GM23248 (cell line): Measurements from ENCODE around the gene EIF4E2. TPM values are rescaled to one million over a fixed set of nuclear protein-coding genes. Genes with fewer than 3 reads are reported as not detected.
A peak's percentile ranks its signal among the peaks of the same experiment; 100 is the strongest.

Source experiments
- DNase-seq: peaks from one replicate; pipeline ENCODE4 v3.0.0-alpha.2; 2015
- H2AFZ ChIP-seq: fragments of 200-600 bp; sonication (generic); 2 replicates; pipeline ENCODE4 v1.6.1; 2016; ENCODE audit warnings: antibody characterized with exemption
- H3F3A ChIP-seq: fragments of 200-600 bp; sonication (generic); 2 replicates; pipeline ENCODE4 v1.6.1; 2016; ENCODE audit warnings: mild to moderate bottlenecking, antibody characterized with exemption, mixed run types; ENCODE audit not compliant: insufficient read depth
- H3K27ac ChIP-seq: fragments of 200-600 bp; sonication (generic); 2 replicates; pipeline ENCODE4 v1.5.1; 2016; ENCODE audit warnings: mild to moderate bottlenecking
- H3K27me3 ChIP-seq: fragments of 200-600 bp; sonication (generic); replicated peaks from 2 replicates; pipeline ENCODE4 v1.6.1; 2016; ENCODE audit warnings: mild to moderate bottlenecking; ENCODE audit not compliant: insufficient read depth
- H3K36me3 ChIP-seq: fragments of 200-600 bp; sonication (generic); 2 replicates; pipeline ENCODE4 v1.6.1; 2016; ENCODE audit warnings: low read depth, mild to moderate bottlenecking
- H3K4me1 ChIP-seq: fragments of 200-600 bp; sonication (generic); 2 replicates; pipeline ENCODE4 v1.6.1; 2016; ENCODE audit warnings: mild to moderate bottlenecking; ENCODE audit not compliant: insufficient read depth
- H3K4me2 ChIP-seq: fragments of 200-600 bp; sonication (generic); one replicate; pipeline ENCODE4 v1.6.1; 2016; ENCODE audit warnings: mild to moderate bottlenecking; ENCODE audit not compliant: unreplicated experiment
- H3K4me3 ChIP-seq: fragments of 200-600 bp; sonication (generic); 2 replicates; pipeline ENCODE4 v1.5.1; 2016; ENCODE audit warnings: mild to moderate bottlenecking
- H3K79me2 ChIP-seq: fragments of 200-600 bp; sonication (generic); 2 replicates; pipeline ENCODE4 v1.6.1; 2016; ENCODE audit warnings: mild to moderate bottlenecking; ENCODE audit not compliant: insufficient read depth
- H3K9ac ChIP-seq: fragments of 200-600 bp; sonication (generic); 2 replicates; pipeline ENCODE4 v1.6.1; 2016; ENCODE audit warnings: mild to moderate bottlenecking
- H3K9me2 ChIP-seq: fragments of 200-600 bp; sonication (generic); 2 replicates; pipeline ENCODE4 v1.6.1; 2016; ENCODE audit warnings: mixed run types, mild to moderate bottlenecking, moderate library complexity; ENCODE audit not compliant: insufficient read depth
- H3K9me3 ChIP-seq: fragments of 200-600 bp; sonication (generic); one replicate; pipeline ENCODE4 v1.6.1; 2017; ENCODE audit warnings: low read depth
- H4K20me1 ChIP-seq: fragments of 200-600 bp; sonication (generic); 2 replicates; pipeline ENCODE4 v1.6.0; 2016; ENCODE audit not compliant: insufficient read depth
- EZH2 ChIP-seq: fragments of 200-600 bp; sonication (generic); IDR thresholded peaks from 2 replicates; pipeline ENCODE4 v1.6.1; 2018; ENCODE audit warnings: antibody characterized with exemption, mild to moderate bottlenecking; ENCODE audit not compliant: insufficient read depth, poor library complexity, severe bottlenecking
- EZH2phosphoT487 ChIP-seq: fragments of 200-600 bp; sonication (generic); IDR thresholded peaks from 2 replicates; pipeline ENCODE4 v1.6.1; 2018; ENCODE audit warnings: antibody characterized with exemption, moderate library complexity, mild to moderate bottlenecking, low read depth; ENCODE audit not compliant: insufficient read depth
- WGBS, 2 experiments: methylation state at CpG; one replicate each; pipeline ENCODE4 v1.1.6; 2015 to 2017; ENCODE audit warnings: low lambda C conversion rate in 2 of 2, low coverage in 1 of 2; ENCODE audit errors: missing lambda C conversion rate in 2 of 2; 5-methylcytosine and 5-hydroxymethylcytosine counted together
- in situ Hi-C: fragments of 300-500 bp; cut with MboI; formaldehyde crosslinking; loops from 2 replicates; pipeline ENCODE4 v1.15.0; 2020
- polyA plus RNA-seq: library from polyadenylated mRNA; unstranded; fragments of >200 nt; fragmentation: Nextera tagmentation; extraction: Ambion mirVana; gene quantifications from 2 replicates; pipeline ENCODE4 v1.2.1, GENCODE V29; 2016
- total RNA-seq: library from RNA; depleted of rRNA; stranded (reverse); fragments of >200 nt; shearing (Covaris generic); gene quantifications from 2 replicates; pipeline ENCODE4 v1.2.3, GENCODE V29; 2014; rRNA removed

EIF4E2 gene
- total RNA-seq, result 82.8 and 98.5 TPM in 2 replicates
- polyA plus RNA-seq, result 147 and 150 TPM in 2 replicates

GRCh38 chr2:232550354-232551249, at the start of gene EIF4E2, which contains the start of gene TIGD1:
Gene EIF4E2, plus strand, starts transcription at chr2:232550689. Its CDS starts 36 bp downstream, at chr2:232550725.
Gene TIGD1, minus strand, starts transcription at chr2:232550557. Its CDS starts 675 bp downstream, at chr2:232549882.
- Histone ChIP-seq H3K27ac (peak within 1 kb of the TSS; percentile 100), H3K27me3 (no peaks in the 10 kb centered on the region), H4K20me1 (peaks cover 5% of the 10 kb centered on the region), H3K9me2 (no peaks in the 10 kb centered on the region), H3K4me2 (peak within 1 kb of the TSS; percentile 94), H3K79me2 (peaks cover 90% of the 10 kb centered on the region), H3F3A (0 out of 2 replicates have a peak, but pooled peaks cover 9% of the 10 kb centered on the region), H3K4me3 (peak within 1 kb of the TSS; percentile 89), H3K9me3 (no peaks in the 10 kb centered on the region), H3K36me3 (peaks cover 13% of the 10 kb centered on the region), H2AFZ (peak within 1 kb of the TSS; percentile 87), H3K9ac (peak within 1 kb of the TSS; percentile 100), H3K4me1 (peaks cover 7% of the 10 kb centered on the region)
- DNase-seq, result peak; percentile 97
- 1% methylated on average over 41 to 52 of the region's 81 CpGs for WGBS, 2 experiments
- no peak for TF ChIP-seq EZH2
- TF ChIP-seq EZH2phosphoT487, result no peak
- in situ Hi-C loops, result no loop called here

GRCh38 chr2:232501331-232501771, 49.1 kb upstream of the EIF4E2 start:
- no peaks in the 10 kb centered on the region for H3K9me3 ChIP-seq
- 67 to 69% methylated on average over 8 to 9 of the region's 9 CpGs for WGBS, 2 experiments
- H4K20me1 ChIP-seq, result no peaks in the 10 kb centered on the region
- no peaks in the 10 kb centered on the region for H3K36me3 ChIP-seq
- H3K27ac ChIP-seq, result no peak overlapping the region
- H3K4me1 ChIP-seq, result no peaks in the 10 kb centered on the region
- in situ Hi-C loops, result no loop called here
- peaks cover 43% of the 10 kb centered on the region for H3K27me3 ChIP-seq
- H3F3A ChIP-seq, result no peaks in the 10 kb centered on the region
- no peaks in the 10 kb centered on the region for H3K79me2 ChIP-seq
- DNase-seq, result no peak
- H3K9me2 ChIP-seq, result no peaks in the 10 kb centered on the region
- H3K9ac ChIP-seq, result no peak overlapping the region
- no peak overlapping the region for H2AFZ ChIP-seq
- H3K4me3 ChIP-seq, result no peak overlapping the region
- TF ChIP-seq EZH2 (no peak), EZH2phosphoT487 (no peak)
- no peak overlapping the region for H3K4me2 ChIP-seq

- no peak for TF ChIP-seq EZH2
- no peak for TF ChIP-seq EZH2phosphoT487
- H3K9me2 ChIP-seq, result no peaks in the 10 kb centered on the region
- no peak overlapping the region for H3K9ac ChIP-seq
- H3K4me3 ChIP-seq, result no peak overlapping the region
- in situ Hi-C loops, result no loop called here
- no peak overlapping the region for H3K4me2 ChIP-seq
- H4K20me1 ChIP-seq, result no peaks in the 10 kb centered on the region
- H3K27me3 ChIP-seq, result peaks cover 47% of the 10 kb centered on the region
- no peak overlapping the region for H3K27ac ChIP-seq
- no peaks in the 10 kb centered on the region for H3F3A ChIP-seq
- H3K36me3 ChIP-seq, result no peaks in the 10 kb centered on the region
- H2AFZ ChIP-seq, result no peak overlapping the region
- WGBS, 2 experiments, result 8 to 11% methylated on average over 5 to 10 of the region's 10 CpGs
- no peaks in the 10 kb centered on the region for H3K4me1 ChIP-seq
- no peaks in the 10 kb centered on the region for H3K9me3 ChIP-seq
- no peak for DNase-seq
- H3K79me2 ChIP-seq, result no peaks in the 10 kb centered on the region
Measured at GRCh38 chr2:232501794-232502390, 48.6 kb upstream of the EIF4E2 start.

GRCh38 chr2:232502511-232502910, 48.0 kb upstream of the EIF4E2 start:
- Histone ChIP-seq H4K20me1 (no peaks in the 10 kb centered on the region), H3K4me2 (no peak overlapping the region), H2AFZ (no peak overlapping the region), H3K9ac (no peak overlapping the region), H3F3A (no peaks in the 10 kb centered on the region), H3K79me2 (no peaks in the 10 kb centered on the region), H3K9me2 (no peaks in the 10 kb centered on the region), H3K36me3 (no peaks in the 10 kb centered on the region), H3K27me3 (peaks cover 51% of the 10 kb centered on the region), H3K27ac (no peak overlapping the region), H3K4me3 (no peak overlapping the region), H3K9me3 (no peaks in the 10 kb centered on the region), H3K4me1 (no peaks in the 10 kb centered on the region)
- in situ Hi-C loops, result no loop called here
- TF ChIP-seq EZH2 (no peak), EZH2phosphoT487 (no peak)
- 9 to 12% methylated on average over 17 to 20 of the region's 21 CpGs for WGBS, 2 experiments
- DNase-seq, result peak; percentile 31
